Nephron (organoid): ENCODE data around the gene MBD6.
A peak's percentile ranks its signal among the peaks of the same experiment; 100 is the strongest.

Experiments used
- H3K27ac Mint-ChIP-seq, 3 experiments: 2 replicates each; pipeline ENCODE4 v1.8.0; 2020; ENCODE audit warnings: mixed read lengths in 3 of 3, mild to moderate bottlenecking in 2 of 3, moderate library complexity in 1 of 3
- H3K27me3 Mint-ChIP-seq: 2 replicates; pipeline ENCODE4 v1.8.0; 2021; ENCODE audit warnings: low read depth, mild to moderate bottlenecking, moderate library complexity, mixed read lengths
- H3K36me3 Mint-ChIP-seq: 2 replicates; pipeline ENCODE4 v1.8.0; 2020; ENCODE audit warnings: low read depth, mixed read lengths
- H3K4me1 Mint-ChIP-seq: 2 replicates; pipeline ENCODE4 v1.8.0; 2020; ENCODE audit warnings: mixed read lengths
- H3K4me3 Mint-ChIP-seq, 3 experiments: 2 replicates each; pipeline ENCODE4 v1.8.0; 2020; ENCODE audit warnings: mild to moderate bottlenecking in 3 of 3, mixed read lengths in 3 of 3, moderate library complexity in 2 of 3
- H3K9me3 Mint-ChIP-seq: 2 replicates; pipeline ENCODE4 v1.8.0; 2020; ENCODE audit warnings: mixed read lengths
- TF ChIP-seq, protein P1 (sequence below), 3 experiments: fragments of 200-600 bp; sonication (generic); IDR thresholded peaks; one replicate each; pipeline ENCODE4 v1.5.0; 2021; ENCODE audit warnings: antibody characterized with exemption in 3 of 3; ENCODE audit not compliant: unreplicated experiment in 3 of 3

The MBD6 gene

DNA sequence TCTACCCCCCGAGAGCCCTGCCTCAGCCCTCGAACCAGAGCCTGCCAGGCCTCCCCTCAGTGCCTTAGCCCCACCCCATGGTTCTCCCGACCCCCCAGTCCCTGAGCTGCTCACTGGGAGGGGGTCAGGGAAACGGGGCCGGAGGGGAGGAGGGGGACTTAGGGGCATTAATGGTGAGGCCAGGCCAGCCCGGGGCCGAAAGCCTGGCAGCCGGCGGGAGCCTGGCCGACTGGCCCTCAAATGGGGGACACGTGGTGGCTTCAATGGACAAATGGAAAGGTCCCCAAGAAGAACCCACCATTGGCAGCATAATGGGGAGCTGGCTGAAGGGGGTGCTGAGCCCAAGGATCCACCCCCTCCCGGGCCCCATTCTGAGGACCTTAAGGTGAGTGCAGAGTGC is 5.6 kb downstream of the MBD6 start:
- Mint-ChIP-seq H3K36me3 (peaks cover 55% of the 10 kb centered on the region), H3K4me3 (no peak overlapping the region), H3K9me3 (no peaks in the 10 kb centered on the region), H3K4me1 (peaks cover 15% of the 10 kb centered on the region), H3K27ac (no peak overlapping the region), H3K27me3 (no peaks in the 10 kb centered on the region)
- TF ChIP-seq, protein P1, sequence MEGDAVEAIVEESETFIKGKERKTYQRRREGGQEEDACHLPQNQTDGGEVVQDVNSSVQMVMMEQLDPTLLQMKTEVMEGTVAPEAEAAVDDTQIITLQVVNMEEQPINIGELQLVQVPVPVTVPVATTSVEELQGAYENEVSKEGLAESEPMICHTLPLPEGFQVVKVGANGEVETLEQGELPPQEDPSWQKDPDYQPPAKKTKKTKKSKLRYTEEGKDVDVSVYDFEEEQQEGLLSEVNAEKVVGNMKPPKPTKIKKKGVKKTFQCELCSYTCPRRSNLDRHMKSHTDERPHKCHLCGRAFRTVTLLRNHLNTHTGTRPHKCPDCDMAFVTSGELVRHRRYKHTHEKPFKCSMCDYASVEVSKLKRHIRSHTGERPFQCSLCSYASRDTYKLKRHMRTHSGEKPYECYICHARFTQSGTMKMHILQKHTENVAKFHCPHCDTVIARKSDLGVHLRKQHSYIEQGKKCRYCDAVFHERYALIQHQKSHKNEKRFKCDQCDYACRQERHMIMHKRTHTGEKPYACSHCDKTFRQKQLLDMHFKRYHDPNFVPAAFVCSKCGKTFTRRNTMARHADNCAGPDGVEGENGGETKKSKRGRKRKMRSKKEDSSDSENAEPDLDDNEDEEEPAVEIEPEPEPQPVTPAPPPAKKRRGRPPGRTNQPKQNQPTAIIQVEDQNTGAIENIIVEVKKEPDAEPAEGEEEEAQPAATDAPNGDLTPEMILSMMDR (IDR thresholded peaks at IDR 0.05; ENCODE audit: unreplicated experiment in 3 of 3), result no peak

DNA sequence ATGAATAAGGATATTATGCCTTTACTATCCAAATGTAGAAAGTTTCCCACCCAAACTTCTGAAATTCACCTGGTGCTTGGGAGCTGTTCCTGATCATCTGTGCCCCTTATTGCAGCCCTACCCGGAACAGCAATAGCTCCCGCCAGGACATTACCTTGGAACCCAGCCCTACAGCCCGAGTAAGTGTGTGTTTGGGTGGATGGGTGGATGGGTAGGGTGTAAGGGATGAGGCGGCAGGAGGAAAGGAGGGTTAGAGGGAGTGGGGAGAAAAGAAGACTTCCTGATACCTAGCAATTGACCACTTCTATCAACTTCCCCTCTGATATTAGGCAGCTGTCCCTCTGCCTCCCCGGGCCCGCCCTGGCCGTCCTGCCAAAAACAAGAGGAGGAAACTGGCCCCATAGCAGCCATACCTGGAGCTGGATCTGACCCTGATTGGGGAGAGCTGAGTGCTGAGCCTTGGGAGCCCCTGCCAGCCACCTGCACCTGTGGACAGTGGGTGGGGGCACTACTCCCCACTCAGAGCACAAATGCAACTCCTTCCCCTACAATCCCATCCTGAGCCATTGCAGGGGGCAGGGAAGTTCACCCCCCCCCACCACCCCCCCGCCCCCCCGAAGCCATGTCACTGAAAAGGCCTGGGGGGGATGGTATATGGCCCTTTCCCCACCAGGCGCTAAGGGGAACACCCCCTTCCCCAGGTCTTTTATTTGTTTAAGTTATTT is 6.4 kb downstream of the MBD6 start:
- Mint-ChIP-seq H3K4me3 (peak overlapping the region in 1 of 3 experiments; percentile 25), H3K9me3 (no peaks in the 10 kb centered on the region), H3K27me3 (no peaks in the 10 kb centered on the region), H3K36me3 (peaks cover 63% of the 10 kb centered on the region), H3K4me1 (peaks cover 7% of the 10 kb centered on the region), H3K27ac (peak overlapping the region in 1 of 3 experiments; percentile 15)
- TF ChIP-seq, protein P1 (IDR thresholded peaks at IDR 0.05; ENCODE audit: unreplicated experiment in 3 of 3), result no peak

DNA sequence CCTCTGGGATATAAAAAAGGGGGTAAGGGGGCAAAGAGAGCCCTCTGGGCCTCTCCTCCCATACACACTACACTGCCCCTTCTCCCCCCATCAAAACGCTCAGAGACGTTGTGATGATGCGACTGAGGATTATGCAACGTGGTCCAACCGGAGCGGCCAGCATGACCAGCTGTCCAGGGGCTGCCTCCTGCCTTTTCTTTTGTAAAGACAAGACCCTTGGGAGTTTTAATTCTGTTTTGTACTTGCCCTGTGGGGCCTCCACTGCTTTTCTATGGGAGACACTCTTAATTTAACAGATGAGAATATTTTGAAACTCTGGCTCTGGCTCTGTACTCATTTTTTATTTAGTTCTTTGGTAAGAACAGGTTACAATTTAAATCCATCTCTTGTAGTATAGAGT is 7.2 kb downstream of the MBD6 start:
- H3K36me3 Mint-ChIP-seq, result peaks cover 64% of the 10 kb centered on the region
- no peak overlapping the region for H3K4me3 Mint-ChIP-seq
- no peaks in the 10 kb centered on the region for H3K27me3 Mint-ChIP-seq
- H3K4me1 Mint-ChIP-seq, result no peaks in the 10 kb centered on the region
- no peaks in the 10 kb centered on the region for H3K9me3 Mint-ChIP-seq
- peak overlapping the region in 2 of 3 experiments; percentile 13 to 15 for H3K27ac Mint-ChIP-seq
- TF ChIP-seq, protein P1 (IDR thresholded peaks at IDR 0.05; ENCODE audit: unreplicated experiment in 3 of 3), result no peak

DNA sequence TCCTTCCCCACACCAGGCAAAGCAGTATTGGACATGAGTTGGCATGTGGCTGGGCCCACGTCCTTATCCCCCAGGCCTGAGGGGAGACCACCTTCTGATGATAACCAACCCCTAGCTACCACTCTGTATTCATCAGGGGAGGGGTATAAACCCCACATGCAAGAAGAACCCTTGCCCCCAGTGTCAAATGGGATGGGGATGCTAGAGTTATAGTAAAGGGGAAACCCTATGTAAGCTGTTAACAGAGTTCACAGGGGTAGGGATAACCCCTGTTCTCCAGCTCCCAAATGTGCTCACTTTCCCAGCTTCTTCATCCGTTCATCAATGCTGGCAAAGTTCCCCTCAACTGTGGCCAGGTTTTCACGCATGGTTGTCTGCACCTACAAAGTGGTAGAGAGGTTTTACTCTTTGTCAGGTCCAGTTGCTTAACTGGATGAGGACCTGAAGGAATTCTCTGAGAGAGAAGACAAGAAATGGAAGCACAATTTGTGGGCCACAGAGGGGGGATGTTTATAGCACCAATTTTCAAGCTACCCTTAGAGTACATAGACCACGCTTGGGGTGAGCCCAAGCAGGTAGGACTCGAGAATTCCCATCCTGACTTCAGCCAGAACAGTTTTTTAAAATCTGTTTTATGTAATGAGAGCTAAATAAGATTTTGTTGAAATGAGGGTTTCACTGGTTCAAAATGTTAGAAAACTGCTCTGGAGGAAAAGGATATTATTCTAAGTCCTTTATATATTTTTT is 7.9 kb downstream of the MBD6 start:
- Mint-ChIP-seq H3K27me3 (no peaks in the 10 kb centered on the region), H3K4me3 (no peak overlapping the region), H3K36me3 (peaks cover 69% of the 10 kb centered on the region), H3K4me1 (no peaks in the 10 kb centered on the region), H3K27ac (peak overlapping the region in 1 of 3 experiments; percentile 15), H3K9me3 (no peaks in the 10 kb centered on the region)
- TF ChIP-seq, protein P1 (IDR thresholded peaks at IDR 0.05; ENCODE audit: unreplicated experiment in 3 of 3), result no peak

DNA sequence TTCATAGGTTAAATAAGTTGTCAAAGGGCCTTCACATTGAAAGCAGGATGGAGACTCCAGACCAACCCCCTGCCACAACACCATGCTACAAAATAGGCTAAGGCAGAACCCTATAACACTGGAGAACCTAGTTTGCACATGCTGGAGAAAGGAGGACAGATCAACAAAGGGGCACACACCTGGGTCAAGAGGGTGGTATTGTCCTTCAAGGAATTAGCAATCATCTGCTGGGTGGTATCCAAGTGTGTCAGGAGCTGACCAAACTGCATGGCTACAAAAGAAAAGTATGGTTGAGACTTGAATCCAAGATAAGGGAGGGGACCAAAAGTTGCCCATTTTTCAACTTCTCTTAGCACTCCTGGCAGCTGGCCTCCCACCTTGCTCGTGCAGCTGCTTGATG is 9.2 kb downstream of the MBD6 start:
- H3K27ac Mint-ChIP-seq, result no peak overlapping the region
- no peak overlapping the region for H3K4me3 Mint-ChIP-seq
- H3K4me1 Mint-ChIP-seq, result no peaks in the 10 kb centered on the region
- TF ChIP-seq, protein P1 (IDR thresholded peaks at IDR 0.05; ENCODE audit: unreplicated experiment in 3 of 3), result no peak
- H3K27me3 Mint-ChIP-seq, result no peaks in the 10 kb centered on the region
- H3K36me3 Mint-ChIP-seq, result peaks cover 80% of the 10 kb centered on the region
- no peaks in the 10 kb centered on the region for H3K9me3 Mint-ChIP-seq
